Stimulated activated CD8-positive, alpha-beta memory T cell treated with anti-CD3 and anti-CD28 coated beads, Interleukin-7, amount 100 ng/mL, for 24 hours (primary cell): ENCODE results near the gene DUSP9.

ENCODE experiments used
- DNase-seq: peaks from one replicate; pipeline ENCODE4 v3.0.0-alpha.2; 2020; ENCODE audit warnings: low read depth

DUSP9 gene

GRCh38 chrX:153647461-153648357 lies 706 bp downstream of the DUSP9 start:
- DNase-seq, result no peak

GRCh38 chrX:153648358-153649177 lies 1.6 kb downstream of the DUSP9 start:
- no peak for DNase-seq

- no peak for DNase-seq
Measured at GRCh38 chrX:153649178-153649914, 2.3 kb downstream of the DUSP9 start.

- DNase-seq, result no peak
Measured at GRCh38 chrX:153649915-153650782, 3.1 kb downstream of the DUSP9 start.

GRCh38 chrX:153650959-153651358 lies 4.0 kb downstream of the DUSP9 start:
- DNase-seq, result no peak

GRCh38 chrX:153651540-153652079 lies 4.6 kb downstream of the DUSP9 start:
- no peak for DNase-seq

- no peak for DNase-seq
Measured at GRCh38 chrX:153653556-153653955, 6.6 kb downstream of the DUSP9 start.

GRCh38 chrX:153657161-153657560 lies 10.2 kb downstream of the DUSP9 start:
- DNase-seq, result no peak

GRCh38 chrX:153659268-153659667 lies 12.3 kb downstream of the DUSP9 start:
- no peak for DNase-seq

- DNase-seq, result no peak
Measured at GRCh38 chrX:153662266-153662665, 15.3 kb downstream of the DUSP9 start.

GRCh38 chrX:153665726-153666306 lies 18.8 kb downstream of the DUSP9 start:
- DNase-seq, result no peak

GRCh38 chrX:153667281-153667955 lies 20.4 kb downstream of the DUSP9 start:
- no peak for DNase-seq

- DNase-seq, result peak; percentile 68
Measured at GRCh38 chrX:153667956-153668396, 21.0 kb downstream of the DUSP9 start.

- DNase-seq, result no peak
Measured at GRCh38 chrX:153668423-153669173, 21.6 kb downstream of the DUSP9 start.

GRCh38 chrX:153669174-153669890 lies 22.3 kb downstream of the DUSP9 start:
- DNase-seq, result no peak

GRCh38 chrX:153669901-153670731 lies 23.1 kb downstream of the DUSP9 start:
- DNase-seq, result no peak

GRCh38 chrX:153670748-153671588 lies 24.0 kb downstream of the DUSP9 start:
- no peak for DNase-seq
